ENCODE results near the gene PSEN2. TPM values are rescaled to one million over a fixed set of nuclear protein-coding genes. Genes with fewer than 3 reads are reported as not detected.

PSEN2 gene
- total RNA-seq: 10.1 and 16.2 TPM in 2 replicates

GRCh38 chr1:226870401-226871279 lies at the start of gene PSEN2:
TSS of gene PSEN2 (plus strand) at chr1:226870616. CDS start at chr1:226881908, 11,292 bp downstream.

GRCh38 chr1:226940029-226940805 lies 69.8 kb downstream of the PSEN2 start, which contains the start of gene COQ8A:
TSS of gene COQ8A (plus strand) at chr1:226940294. CDS start at chr1:226961386, 21,092 bp downstream.

Other genes starting within 250 kb of the PSEN2 start
- 6.6 and 8.5 TPM in 2 replicates for gene ITPKB, start 131.3 kb upstream of the PSEN2 start, total RNA-seq
- 4.7 and 7.5 TPM in 2 replicates for gene COQ8A, start 69.7 kb downstream of the PSEN2 start, total RNA-seq

Measured in airway epithelial cell (primary cell).